ENCODE results near the gene SMIM33. TPM values are rescaled to one million over a fixed set of nuclear protein-coding genes. Genes with fewer than 3 reads are reported as not detected.

Gene SMIM33
- total and polyA plus RNA-seq, 2 of the 13 experiments (the other 11 are each of a cell fraction or from before 2014, with no cell fraction given), result not detected

DNA sequence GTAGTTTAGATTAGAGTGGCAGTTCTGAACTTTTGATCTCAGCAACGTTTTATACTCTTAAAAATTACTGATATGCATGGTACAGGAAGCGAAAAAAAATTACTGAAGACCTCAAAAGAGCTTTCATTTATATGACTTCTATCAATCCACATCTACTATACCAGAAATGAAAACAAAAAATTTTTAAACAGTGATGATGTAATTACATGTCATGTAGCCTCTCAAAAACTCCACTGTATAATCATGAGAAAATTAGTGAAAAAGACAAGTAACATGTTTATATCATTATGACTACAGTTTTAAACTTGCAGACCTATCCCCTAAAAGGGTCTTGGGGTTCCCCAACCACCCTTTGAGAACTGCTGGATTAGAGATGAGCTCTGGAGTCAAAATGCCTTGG, 40.8 kb upstream of the SMIM33 start:
- DNase-seq (ENCODE audit: low spot score) (no peak), FAIRE-seq (no peak), ATAC-seq (no peak)
- Histone ChIP-seq H4K20me1 (ENCODE audit: insufficient read depth, low read length) (no peaks in the 10 kb centered on the region), H3K4me3 (replicated peaks in 1 of 3; ENCODE audit: insufficient read depth in 1 of 3, low read depth in 2 of 3, low read length in 3 of 3) (no peak overlapping the region), H3K27me3 (ENCODE audit: control insufficient read depth in 1 of 2, insufficient read depth in 2 of 2, low read length in 2 of 2) (no peaks in the 10 kb centered on the region), H3K36me3 (replicated peaks in 1 of 2; ENCODE audit: control insufficient read depth in 1 of 2, insufficient read depth in 2 of 2, low read length in 2 of 2) (peaks cover 0 to 3% of the 10 kb centered on the region in 2 experiments; a peak in 1 of 5 replicates), H3K9ac (ENCODE audit: insufficient read depth, low read depth, low read length) (no peak overlapping the region), H3K9me3 (ENCODE audit: low read length) (no peaks in the 10 kb centered on the region), H3K27ac (ENCODE audit: extremely low read length, insufficient read depth, low read length) (no peak overlapping the region), H3K4me2 (ENCODE audit: low read depth, low read length) (no peak overlapping the region), H3K4me1 (ENCODE audit: insufficient read depth, low read length) (no peaks in the 10 kb centered on the region), H2AFZ (ENCODE audit: low read length) (no peak overlapping the region), H3K79me2 (ENCODE audit: insufficient read depth, low read length) (no peaks in the 10 kb centered on the region)
- ChIA-PET CTCF (ENCODE audit: low intra/inter-chr PET ratio, low total read pairs) (no interaction called here), POLR2A (interaction anchor here (1.3 to 1.7 kb wide), 2 partner anchors 9 to 73 kb away, joined by 4 to 5 read pairs; partner anchors contain the start of gene DNAJC18)
- BruUV-seq (replicated peaks), result no TSS peak
- TF ChIP-seq ZNF337 (CRISPR knock-in tag; IDR thresholded peaks at IDR 0.05; ENCODE audit: borderline replicate concordance, low read depth), result no peak
- TF ChIP-seq ZNF768 (CRISPR knock-in tag; IDR thresholded peaks at IDR 0.05), result no peak
- TF ChIP-seq ZBTB8A (CRISPR knock-in tag; IDR thresholded peaks at IDR 0.05; ENCODE audit: borderline replicate concordance, low read depth), result no peak
- intact Hi-C loops (cut with micrococcal nuclease; ENCODE audit: unreplicated experiment) (loop anchor here (10.0 kb wide), 1 partner anchor 315 kb away; no protein-coding TSS in a partner anchor), in situ Hi-C loops (cut with HindIII; ENCODE audit: extremely low pct_ligation_motif_present, low pct_unique_long_range_greater_than_20kb) (no loop called here)
- 84% methylated on average over 2 of the region's 2 CpGs for WGBS (ENCODE audit: low lambda C conversion rate)

DNA sequence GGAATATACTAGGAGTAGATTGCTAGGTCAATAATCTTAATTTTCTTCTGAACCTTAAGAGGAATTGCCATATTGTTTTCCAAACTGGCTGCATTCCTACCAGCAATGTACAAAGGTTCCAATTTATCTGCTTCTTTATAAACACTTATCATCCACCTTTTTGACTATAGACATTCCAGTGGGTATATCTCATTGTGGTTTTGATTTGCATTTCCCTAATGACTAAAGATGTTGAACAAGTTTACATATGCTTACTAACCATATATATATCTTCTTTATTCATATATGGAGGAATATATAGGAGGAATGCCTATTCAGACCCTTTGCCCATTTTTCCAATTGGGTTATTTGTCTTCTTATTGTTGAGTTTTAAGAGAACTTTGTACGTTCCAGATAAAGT, 39.1 kb upstream of the SMIM33 start:
- DNase-seq (ENCODE audit: low spot score) (no peak), FAIRE-seq (no peak)
- WGBS (ENCODE audit: low lambda C conversion rate), result 88% methylated on average over 1 of the region's 1 CpG
- TF ChIP-seq ZNF382 (CRISPR knock-in tag; IDR thresholded peaks at IDR 0.05; ENCODE audit: borderline replicate concordance) (no peak), GABPA (IDR thresholded peaks at IDR 0.05; ENCODE audit: low read depth, low read length) (no peak), GABPA (CRISPR knock-in tag; IDR thresholded peaks at IDR 0.05; ENCODE audit: low read depth) (no peak), ZFP1 (CRISPR knock-in tag; IDR thresholded peaks at IDR 0.05) (no peak), FOXA3 (CRISPR knock-in tag; IDR thresholded peaks at IDR 0.05) (no peak), MLLT10 (CRISPR knock-in tag; IDR thresholded peaks at IDR 0.05) (no peak), ZNF773 (CRISPR knock-in tag; IDR thresholded peaks at IDR 0.05; ENCODE audit: borderline replicate concordance) (no peak), TMF1 (CRISPR knock-in tag; IDR thresholded peaks at IDR 0.05; ENCODE audit: low read depth) (no peak)
- TF ChIP-seq, protein P1, sequence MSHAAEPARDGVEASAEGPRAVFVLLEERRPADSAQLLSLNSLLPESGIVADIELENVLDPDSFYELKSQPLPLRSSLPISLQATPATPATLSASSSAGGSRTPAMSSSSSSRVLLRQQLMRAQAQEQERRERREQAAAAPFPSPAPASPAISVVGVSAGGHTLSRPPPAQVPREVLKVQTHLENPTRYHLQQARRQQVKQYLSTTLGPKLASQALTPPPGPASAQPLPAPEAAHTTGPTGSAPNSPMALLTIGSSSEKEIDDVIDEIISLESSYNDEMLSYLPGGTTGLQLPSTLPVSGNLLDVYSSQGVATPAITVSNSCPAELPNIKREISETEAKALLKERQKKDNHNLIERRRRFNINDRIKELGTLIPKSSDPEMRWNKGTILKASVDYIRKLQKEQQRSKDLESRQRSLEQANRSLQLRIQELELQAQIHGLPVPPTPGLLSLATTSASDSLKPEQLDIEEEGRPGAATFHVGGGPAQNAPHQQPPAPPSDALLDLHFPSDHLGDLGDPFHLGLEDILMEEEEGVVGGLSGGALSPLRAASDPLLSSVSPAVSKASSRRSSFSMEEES (CRISPR knock-in tag; IDR thresholded peaks at IDR 0.05), result no peak
- TF ChIP-seq, protein P2, sequence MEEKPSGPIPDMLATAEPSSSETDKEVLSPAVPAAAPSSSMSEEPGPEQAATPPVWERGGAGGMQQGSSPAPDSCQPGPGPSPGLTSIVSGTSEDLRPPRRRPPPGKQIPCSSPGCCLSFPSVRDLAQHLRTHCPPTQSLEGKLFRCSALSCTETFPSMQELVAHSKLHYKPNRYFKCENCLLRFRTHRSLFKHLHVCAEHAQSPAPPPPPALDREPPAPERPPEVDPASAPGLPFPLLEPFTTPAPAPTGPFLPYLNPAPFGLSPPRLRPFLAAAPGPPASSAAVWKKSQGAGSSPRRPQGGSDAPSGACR (CRISPR knock-in tag; IDR thresholded peaks at IDR 0.05), result no peak
- TF ChIP-seq, protein P3, sequence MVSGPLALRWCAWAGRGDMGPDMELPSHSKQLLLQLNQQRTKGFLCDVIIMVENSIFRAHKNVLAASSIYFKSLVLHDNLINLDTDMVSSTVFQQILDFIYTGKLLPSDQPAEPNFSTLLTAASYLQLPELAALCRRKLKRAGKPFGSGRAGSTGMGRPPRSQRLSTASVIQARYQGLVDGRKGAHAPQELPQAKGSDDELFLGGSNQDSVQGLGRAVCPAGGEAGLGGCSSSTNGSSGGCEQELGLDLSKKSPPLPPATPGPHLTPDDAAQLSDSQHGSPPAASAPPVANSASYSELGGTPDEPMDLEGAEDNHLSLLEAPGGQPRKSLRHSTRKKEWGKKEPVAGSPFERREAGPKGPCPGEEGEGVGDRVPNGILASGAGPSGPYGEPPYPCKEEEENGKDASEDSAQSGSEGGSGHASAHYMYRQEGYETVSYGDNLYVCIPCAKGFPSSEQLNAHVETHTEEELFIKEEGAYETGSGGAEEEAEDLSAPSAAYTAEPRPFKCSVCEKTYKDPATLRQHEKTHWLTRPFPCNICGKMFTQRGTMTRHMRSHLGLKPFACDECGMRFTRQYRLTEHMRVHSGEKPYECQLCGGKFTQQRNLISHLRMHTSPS (CRISPR knock-in tag; IDR thresholded peaks at IDR 0.05; ENCODE audit: low read depth), result no peak
- TF ChIP-seq, protein P4, sequence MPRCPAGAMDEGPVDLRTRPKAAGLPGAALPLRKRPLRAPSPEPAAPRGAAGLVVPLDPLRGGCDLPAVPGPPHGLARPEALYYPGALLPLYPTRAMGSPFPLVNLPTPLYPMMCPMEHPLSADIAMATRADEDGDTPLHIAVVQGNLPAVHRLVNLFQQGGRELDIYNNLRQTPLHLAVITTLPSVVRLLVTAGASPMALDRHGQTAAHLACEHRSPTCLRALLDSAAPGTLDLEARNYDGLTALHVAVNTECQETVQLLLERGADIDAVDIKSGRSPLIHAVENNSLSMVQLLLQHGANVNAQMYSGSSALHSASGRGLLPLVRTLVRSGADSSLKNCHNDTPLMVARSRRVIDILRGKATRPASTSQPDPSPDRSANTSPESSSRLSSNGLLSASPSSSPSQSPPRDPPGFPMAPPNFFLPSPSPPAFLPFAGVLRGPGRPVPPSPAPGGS (CRISPR knock-in tag; IDR thresholded peaks at IDR 0.05), result no peak

More for the DNA sequence above, 39.1 kb upstream of the SMIM33 start:
- ChIA-PET CTCF (ENCODE audit: low intra/inter-chr PET ratio, low total read pairs) (no interaction called here), POLR2A (no interaction called here)
- intact Hi-C loops (cut with micrococcal nuclease; ENCODE audit: unreplicated experiment), result loop anchor here (10.0 kb wide), 1 partner anchor 313 kb away; no protein-coding TSS in a partner anchor
- no peak overlapping the region for H2AFZ ChIP-seq (ENCODE audit: low read length)
- H3K9ac ChIP-seq (ENCODE audit: insufficient read depth, low read depth, low read length), result no peak overlapping the region
- no peaks in the 10 kb centered on the region for H3K4me1 ChIP-seq (ENCODE audit: insufficient read depth, low read length)
- ATAC-seq, result no peak
- no peaks in the 10 kb centered on the region for H4K20me1 ChIP-seq (ENCODE audit: insufficient read depth, low read length)
- no peaks in the 10 kb centered on the region for H3K27me3 ChIP-seq (ENCODE audit: control insufficient read depth in 1 of 2, insufficient read depth in 2 of 2, low read length in 2 of 2)
- in situ Hi-C loops (cut with HindIII; ENCODE audit: extremely low pct_ligation_motif_present, low pct_unique_long_range_greater_than_20kb), result no loop called here
- no peaks in the 10 kb centered on the region for H3K79me2 ChIP-seq (ENCODE audit: insufficient read depth, low read length)
- H3K36me3 ChIP-seq (replicated peaks in 1 of 2; ENCODE audit: control insufficient read depth in 1 of 2, insufficient read depth in 2 of 2, low read length in 2 of 2), result no peaks in the 10 kb centered on the region
- H3K27ac ChIP-seq (ENCODE audit: extremely low read length, insufficient read depth, low read length), result no peak overlapping the region
- H3K4me3 ChIP-seq (replicated peaks in 1 of 3; ENCODE audit: insufficient read depth in 1 of 3, low read depth in 2 of 3, low read length in 3 of 3), result no peak overlapping the region
- no TSS peak for BruUV-seq (replicated peaks)
- no peak overlapping the region for H3K4me2 ChIP-seq (ENCODE audit: low read depth, low read length)
- no peaks in the 10 kb centered on the region for H3K9me3 ChIP-seq (ENCODE audit: low read length)

All from HepG2 (cell line).